ENCODE measurements around the gene TOP1.

TOP1 gene

GRCh38 chr20:41148942-41149341, 120.3 kb downstream of the TOP1 start:
- Histone ChIP-seq H3K27me3 (ENCODE audit: insufficient read depth, low read length) (no peaks in the 10 kb centered on the region), H3K9ac (ENCODE audit: low read depth, low read length) (no peak overlapping the region), H3K27ac (ENCODE audit: low read length) (no peak overlapping the region), H3K36me3 (ENCODE audit: insufficient read depth, low read depth, low read length) (peaks cover 17% of the 10 kb centered on the region), H3K4me3 (ENCODE audit: low read length) (no peak overlapping the region), H3K4me1 (ENCODE audit: insufficient read depth, low read length) (peaks cover 9% of the 10 kb centered on the region), H3K9me3 (ENCODE audit: insufficient read depth, low read depth, low read length) (no peaks in the 10 kb centered on the region)

- H3K4me3 ChIP-seq (ENCODE audit: low read length): no peak overlapping the region
- H3K27me3 ChIP-seq (ENCODE audit: insufficient read depth, low read length): no peaks in the 10 kb centered on the region
- no peaks in the 10 kb centered on the region for H3K9me3 ChIP-seq (ENCODE audit: insufficient read depth, low read depth, low read length)
- peaks cover 19% of the 10 kb centered on the region; the same call in 1 of the 2 replicates for H3K36me3 ChIP-seq (ENCODE audit: insufficient read depth, low read depth, low read length)
- no peak overlapping the region for H3K9ac ChIP-seq (ENCODE audit: low read depth, low read length)
- H3K27ac ChIP-seq (ENCODE audit: low read length): no peak overlapping the region
- H3K4me1 ChIP-seq (ENCODE audit: insufficient read depth, low read length): peaks cover 18% of the 10 kb centered on the region
Measured at GRCh38 chr20:41150664-41151063, 122.0 kb downstream of the TOP1 start.

- Histone ChIP-seq H3K4me1 (ENCODE audit: insufficient read depth, low read length) (peaks cover 18% of the 10 kb centered on the region), H3K27me3 (ENCODE audit: insufficient read depth, low read length) (no peaks in the 10 kb centered on the region), H3K4me3 (ENCODE audit: low read length) (no peak overlapping the region), H3K27ac (ENCODE audit: low read length) (no peak overlapping the region), H3K9me3 (ENCODE audit: insufficient read depth, low read depth, low read length) (no peaks in the 10 kb centered on the region), H3K36me3 (ENCODE audit: insufficient read depth, low read depth, low read length) (peaks cover 19% of the 10 kb centered on the region; the same call in 1 of the 2 replicates), H3K9ac (ENCODE audit: low read depth, low read length) (no peak overlapping the region)
Measured at GRCh38 chr20:41151134-41151869, 122.7 kb downstream of the TOP1 start.

- H3K9me3 ChIP-seq (ENCODE audit: insufficient read depth, low read depth, low read length): no peaks in the 10 kb centered on the region
- H3K4me1 ChIP-seq (ENCODE audit: insufficient read depth, low read length): peaks cover 19% of the 10 kb centered on the region
- H3K36me3 ChIP-seq (ENCODE audit: insufficient read depth, low read depth, low read length): peaks cover 16% of the 10 kb centered on the region; the same call in 1 of the 2 replicates
- H3K4me3 ChIP-seq (ENCODE audit: low read length): no peak overlapping the region
- no peaks in the 10 kb centered on the region for H3K27me3 ChIP-seq (ENCODE audit: insufficient read depth, low read length)
- H3K27ac ChIP-seq (ENCODE audit: low read length): no peak overlapping the region
- no peak overlapping the region for H3K9ac ChIP-seq (ENCODE audit: low read depth, low read length)
Measured at GRCh38 chr20:41152108-41152757, 123.6 kb downstream of the TOP1 start.

- H3K4me1 ChIP-seq (ENCODE audit: insufficient read depth, low read length): peaks cover 26% of the 10 kb centered on the region
- H3K4me3 ChIP-seq (ENCODE audit: low read length): no peak overlapping the region
- H3K27me3 ChIP-seq (ENCODE audit: insufficient read depth, low read length): no peaks in the 10 kb centered on the region
- H3K9me3 ChIP-seq (ENCODE audit: insufficient read depth, low read depth, low read length): no peaks in the 10 kb centered on the region
- no peak overlapping the region for H3K27ac ChIP-seq (ENCODE audit: low read length)
- H3K36me3 ChIP-seq (ENCODE audit: insufficient read depth, low read depth, low read length): peaks cover 21% of the 10 kb centered on the region
- H3K9ac ChIP-seq (ENCODE audit: low read depth, low read length): no peak overlapping the region
Measured at GRCh38 chr20:41154436-41155176, 126.0 kb downstream of the TOP1 start.

GRCh38 chr20:41155261-41155660, 126.6 kb downstream of the TOP1 start:
- H3K27ac ChIP-seq (ENCODE audit: low read length): no peak overlapping the region

GRCh38 chr20:41158082-41158625, 129.5 kb downstream of the TOP1 start:
- Histone ChIP-seq H3K4me3 (ENCODE audit: low read length) (no peak overlapping the region), H3K27ac (ENCODE audit: low read length) (no peak overlapping the region), H3K9ac (ENCODE audit: low read depth, low read length) (no peak overlapping the region), H3K27me3 (ENCODE audit: insufficient read depth, low read length) (no peaks in the 10 kb centered on the region), H3K36me3 (ENCODE audit: insufficient read depth, low read depth, low read length) (peaks cover 56% of the 10 kb centered on the region), H3K9me3 (ENCODE audit: insufficient read depth, low read depth, low read length) (no peaks in the 10 kb centered on the region), H3K4me1 (ENCODE audit: insufficient read depth, low read length) (peaks cover 17% of the 10 kb centered on the region)

More at GRCh38 chr20:41155261-41155660, 126.6 kb downstream of the TOP1 start:
- Histone ChIP-seq H3K36me3 (ENCODE audit: insufficient read depth, low read depth, low read length) (peaks cover 27% of the 10 kb centered on the region), H3K4me1 (ENCODE audit: insufficient read depth, low read length) (peaks cover 26% of the 10 kb centered on the region), H3K4me3 (ENCODE audit: low read length) (no peak overlapping the region), H3K9ac (ENCODE audit: low read depth, low read length) (no peak overlapping the region), H3K9me3 (ENCODE audit: insufficient read depth, low read depth, low read length) (no peaks in the 10 kb centered on the region), H3K27me3 (ENCODE audit: insufficient read depth, low read length) (no peaks in the 10 kb centered on the region)

DNA sequence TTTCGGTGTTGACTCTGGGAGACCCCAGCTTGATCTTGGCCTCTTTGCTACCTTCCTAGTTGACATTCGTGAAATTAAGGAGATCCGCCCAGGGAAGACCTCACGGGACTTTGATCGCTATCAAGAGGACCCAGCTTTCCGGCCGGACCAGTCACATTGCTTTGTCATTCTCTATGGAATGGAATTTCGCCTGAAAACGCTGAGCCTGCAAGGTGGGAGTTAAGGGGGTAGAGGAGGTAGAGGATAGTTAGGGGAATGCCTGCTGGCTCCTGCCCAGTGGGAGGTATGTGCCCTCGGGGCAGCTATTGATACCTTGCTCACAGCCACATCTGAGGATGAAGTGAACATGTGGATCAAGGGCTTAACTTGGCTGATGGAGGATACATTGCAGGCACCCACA, 130.9 kb downstream of the TOP1 start:
- H3K4me3 ChIP-seq (ENCODE audit: low read length): no peak overlapping the region
- peaks cover 13% of the 10 kb centered on the region for H3K4me1 ChIP-seq (ENCODE audit: insufficient read depth, low read length)
- no peaks in the 10 kb centered on the region for H3K27me3 ChIP-seq (ENCODE audit: insufficient read depth, low read length)
- peaks cover 69% of the 10 kb centered on the region for H3K36me3 ChIP-seq (ENCODE audit: insufficient read depth, low read depth, low read length)
- no peak overlapping the region for H3K9ac ChIP-seq (ENCODE audit: low read depth, low read length)
- no peak overlapping the region for H3K27ac ChIP-seq (ENCODE audit: low read length)
- H3K9me3 ChIP-seq (ENCODE audit: insufficient read depth, low read depth, low read length): no peaks in the 10 kb centered on the region

GRCh38 chr20:41160686-41161085, 132.1 kb downstream of the TOP1 start:
- no peaks in the 10 kb centered on the region for H3K27me3 ChIP-seq (ENCODE audit: insufficient read depth, low read length)
- no peaks in the 10 kb centered on the region for H3K9me3 ChIP-seq (ENCODE audit: insufficient read depth, low read depth, low read length)
- H3K4me1 ChIP-seq (ENCODE audit: insufficient read depth, low read length): peaks cover 8% of the 10 kb centered on the region; the same call in 1 of the 2 replicates
- peaks cover 73% of the 10 kb centered on the region for H3K36me3 ChIP-seq (ENCODE audit: insufficient read depth, low read depth, low read length)
- H3K27ac ChIP-seq (ENCODE audit: low read length): no peak overlapping the region
- no peak overlapping the region for H3K9ac ChIP-seq (ENCODE audit: low read depth, low read length)
- H3K4me3 ChIP-seq (ENCODE audit: low read length): no peak overlapping the region

- H3K4me3 ChIP-seq (ENCODE audit: low read length): no peak overlapping the region
- peaks cover 85% of the 10 kb centered on the region for H3K36me3 ChIP-seq (ENCODE audit: insufficient read depth, low read depth, low read length)
- no peaks in the 10 kb centered on the region for H3K9me3 ChIP-seq (ENCODE audit: insufficient read depth, low read depth, low read length)
- no peaks in the 10 kb centered on the region for H3K27me3 ChIP-seq (ENCODE audit: insufficient read depth, low read length)
- H3K4me1 ChIP-seq (ENCODE audit: insufficient read depth, low read length): peaks cover 8% of the 10 kb centered on the region; the same call in 1 of the 2 replicates
- H3K27ac ChIP-seq (ENCODE audit: low read length): no peak overlapping the region
- no peak overlapping the region for H3K9ac ChIP-seq (ENCODE audit: low read depth, low read length)
Measured at GRCh38 chr20:41161886-41162285, 133.3 kb downstream of the TOP1 start.

DNA sequence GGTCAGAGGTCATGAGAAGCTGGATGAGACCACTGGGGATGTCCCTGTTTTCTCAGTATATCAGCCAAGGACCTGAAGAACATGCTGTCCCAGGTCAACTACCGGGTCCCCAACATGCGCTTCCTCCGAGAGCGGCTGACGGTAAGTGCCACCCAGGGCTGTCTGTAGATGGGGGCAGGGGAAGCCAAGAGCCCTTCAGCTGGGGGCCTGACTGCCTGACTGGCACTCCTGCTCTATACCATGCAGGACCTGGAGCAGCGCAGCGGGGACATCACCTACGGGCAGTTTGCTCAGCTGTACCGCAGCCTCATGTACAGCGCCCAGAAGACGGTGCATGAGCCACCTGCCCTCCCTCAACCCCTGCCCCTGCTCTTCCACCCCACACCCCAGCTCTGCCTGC, 133.8 kb downstream of the TOP1 start:
- H3K9me3 ChIP-seq (ENCODE audit: insufficient read depth, low read depth, low read length): no peaks in the 10 kb centered on the region
- H3K36me3 ChIP-seq (ENCODE audit: insufficient read depth, low read depth, low read length): peaks cover 90% of the 10 kb centered on the region
- H3K27ac ChIP-seq (ENCODE audit: low read length): no peak overlapping the region

More for the DNA sequence above, 133.8 kb downstream of the TOP1 start:
- H3K4me3 ChIP-seq (ENCODE audit: low read length): no peak overlapping the region
- H3K4me1 ChIP-seq (ENCODE audit: insufficient read depth, low read length): peaks cover 6% of the 10 kb centered on the region; the same call in 1 of the 2 replicates
- no peak overlapping the region for H3K9ac ChIP-seq (ENCODE audit: low read depth, low read length)
- H3K27me3 ChIP-seq (ENCODE audit: insufficient read depth, low read length): no peaks in the 10 kb centered on the region

Measured in iPS-20b (cell line).